Activated T-cell treated with anti-CD3 and anti-CD28 coated beads, Interleukin-2, amount 50 U/mL, for 72 hours (primary cell): ENCODE results near the gene ZFAND5. TPM values are rescaled to one million over a fixed set of nuclear protein-coding genes. Genes with fewer than 3 reads are reported as not detected.

ENCODE experiments used
- ATAC-seq, 2 donors: fragments of 150-1000 bp; cut with Tn5 transposase; replicated peaks in 1 of 2; 2 replicates each; pipeline ENCODE4 v1.10.0; 2021; ENCODE audit warnings: moderate library complexity in 2 of 2, mild to moderate bottlenecking in 1 of 2
- DNase-seq, 2 donors: peaks; one replicate each; pipeline ENCODE4 v3.0.0; 2021 to 2022; ENCODE audit warnings: mixed read lengths in 1 of 2
- H3K27ac Mint-ChIP-seq: one replicate; pipeline ENCODE4 v1.8.0; 2022; ENCODE audit warnings: mild to moderate bottlenecking, moderate library complexity, mixed read lengths
- H3K27me3 Mint-ChIP-seq: one replicate; pipeline ENCODE4 v1.8.0; 2022; ENCODE audit warnings: low read depth, mixed read lengths
- H3K36me3 Mint-ChIP-seq, 2 donors: one replicate each; pipeline ENCODE4 v1.8.0; 2022; ENCODE audit warnings: mixed read lengths in 2 of 2, mild to moderate bottlenecking in 1 of 2; ENCODE audit not compliant: insufficient read depth in 2 of 2
- H3K4me1 Mint-ChIP-seq: one replicate; pipeline ENCODE4 v1.8.0; 2022; ENCODE audit warnings: low read depth, mixed read lengths
- H3K4me3 Mint-ChIP-seq, 2 donors: one replicate each; pipeline ENCODE4 v1.8.0; 2022; ENCODE audit warnings: mild to moderate bottlenecking in 2 of 2, mixed read lengths in 2 of 2, moderate library complexity in 2 of 2
- H3K9me3 Mint-ChIP-seq, 2 donors: one replicate each; pipeline ENCODE4 v1.8.0; 2022; ENCODE audit warnings: mixed read lengths in 2 of 2
- total RNA-seq, 2 donors: library from RNA; stranded (reverse); gene quantifications; one replicate each; pipeline ENCODE4 v1.2.3, GENCODE V29; 2022

The ZFAND5 gene
- total RNA-seq, 2 donors from 2014 or later, result 116 to 117 TPM

DNA sequence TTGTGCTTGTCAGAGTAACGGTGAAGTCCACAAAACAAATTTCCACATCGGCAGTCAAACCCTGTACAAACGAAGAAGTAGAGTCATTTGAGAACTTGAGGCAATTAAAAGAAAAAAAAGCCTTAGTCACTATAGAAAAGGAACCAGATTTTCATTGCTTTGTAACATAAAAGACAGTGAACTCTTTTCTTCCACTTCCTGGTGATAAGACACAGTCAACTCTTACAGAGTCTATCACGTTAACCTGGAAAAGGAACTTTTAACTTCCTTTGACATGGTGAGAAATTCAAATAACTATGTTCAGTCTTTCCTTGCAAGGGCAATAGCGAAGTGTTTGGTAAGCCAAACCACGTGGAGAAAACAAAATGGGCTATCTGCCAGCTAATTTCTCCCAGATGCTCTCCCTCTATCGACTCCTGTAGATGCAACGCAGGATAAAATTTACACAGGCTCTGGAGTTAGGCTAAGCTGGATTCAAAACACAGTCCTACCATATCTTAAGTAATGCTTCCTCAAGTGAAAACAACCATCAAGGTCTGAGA is 8.9 kb downstream of the ZFAND5 start:
- Mint-ChIP-seq H3K4me3 (peak overlapping the region in 1 of 2 donors; percentile 36), H3K27me3 (no peaks in the 10 kb centered on the region), H3K36me3 (peaks cover 9 to 45% of the 10 kb centered on the region in 2 donors), H3K4me1 (peaks cover 60% of the 10 kb centered on the region), H3K9me3 (no peaks in the 10 kb centered on the region), H3K27ac (peak overlapping the region; percentile 91)
- DNase-seq (no peak), ATAC-seq (peak in 1 of 2 donors; percentile 14)

DNA sequence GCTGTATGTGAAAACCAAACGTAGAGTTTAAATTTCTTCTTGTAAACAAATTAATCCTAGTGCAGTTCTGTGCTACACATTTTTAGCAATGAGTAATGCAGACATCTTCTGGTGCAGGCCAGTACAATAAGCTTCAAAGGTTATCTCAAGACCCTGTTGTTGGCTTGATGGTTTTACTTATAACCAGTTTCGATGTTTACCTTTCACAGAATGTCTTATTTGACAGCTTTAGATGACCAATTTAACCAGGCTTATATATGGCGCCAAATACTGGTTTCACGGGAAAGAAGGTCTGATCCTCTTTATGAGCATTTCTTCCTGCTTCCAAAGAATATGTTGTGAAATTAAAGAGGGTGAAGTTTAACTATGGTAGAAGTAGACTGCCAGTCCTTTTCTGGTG is 9.9 kb downstream of the ZFAND5 start:
- no peak for ATAC-seq
- peaks cover 50% of the 10 kb centered on the region for H3K4me1 Mint-ChIP-seq
- H3K9me3 Mint-ChIP-seq, result no peaks in the 10 kb centered on the region
- peak overlapping the region; percentile 46 for H3K27ac Mint-ChIP-seq
- DNase-seq, result no peak
- H3K27me3 Mint-ChIP-seq, result no peaks in the 10 kb centered on the region
- peaks cover 9 to 44% of the 10 kb centered on the region in 2 donors for H3K36me3 Mint-ChIP-seq
- H3K4me3 Mint-ChIP-seq, result no peak overlapping the region

- no peaks in the 10 kb centered on the region for H3K9me3 Mint-ChIP-seq
- H3K27me3 Mint-ChIP-seq, result no peaks in the 10 kb centered on the region
- H3K4me3 Mint-ChIP-seq, result no peak overlapping the region
- DNase-seq, result no peak
- H3K4me1 Mint-ChIP-seq, result peaks cover 50% of the 10 kb centered on the region
- peaks cover 9 to 40% of the 10 kb centered on the region in 2 donors for H3K36me3 Mint-ChIP-seq
- H3K27ac Mint-ChIP-seq, result no peak overlapping the region
- ATAC-seq, result no peak
Observed at GRCh38 chr9:72354704-72355103, 10.3 kb downstream of the ZFAND5 start.

DNA sequence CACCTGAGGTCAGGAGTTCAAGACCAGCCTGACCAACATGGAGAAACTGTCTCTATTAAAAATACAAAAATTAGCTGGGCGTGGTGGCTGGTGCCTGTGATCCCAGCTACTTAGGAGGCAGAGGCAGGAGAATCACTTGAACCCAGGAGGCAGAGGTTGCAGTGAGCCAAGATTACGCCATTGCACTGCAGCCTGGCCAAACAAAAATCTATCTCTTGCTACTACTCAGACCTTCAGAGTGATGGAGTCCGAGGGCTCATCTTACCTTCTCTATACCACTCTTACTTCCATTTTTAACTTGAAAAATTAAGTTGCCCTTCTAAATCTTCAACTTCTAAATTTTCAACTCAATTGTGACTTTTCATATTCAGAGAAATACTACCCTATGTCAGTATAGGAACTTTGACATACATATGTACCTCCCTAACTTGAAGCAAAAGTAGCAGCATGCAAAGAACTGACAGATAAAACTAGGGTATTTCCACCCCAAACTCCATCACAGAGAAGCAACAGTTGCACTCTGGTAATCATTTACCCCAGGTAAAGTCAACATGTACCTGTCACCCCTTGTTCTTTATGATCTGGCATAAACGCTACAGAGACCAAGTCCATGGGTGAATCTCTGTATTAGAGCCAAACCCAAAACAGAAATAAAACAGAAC is 11.4 kb downstream of the ZFAND5 start:
- no peak for DNase-seq
- ATAC-seq, result no peak
- H3K4me3 Mint-ChIP-seq, result no peak overlapping the region
- H3K9me3 Mint-ChIP-seq, result no peaks in the 10 kb centered on the region
- H3K4me1 Mint-ChIP-seq, result peaks cover 45% of the 10 kb centered on the region
- H3K27me3 Mint-ChIP-seq, result no peaks in the 10 kb centered on the region
- peak overlapping the region; percentile 38 for H3K27ac Mint-ChIP-seq
- peaks cover 7 to 35% of the 10 kb centered on the region in 2 donors for H3K36me3 Mint-ChIP-seq

GRCh38 chr9:72352911-72353388 is 12.1 kb downstream of the ZFAND5 start:
- H3K27ac Mint-ChIP-seq, result no peak overlapping the region
- DNase-seq (no peak), ATAC-seq (no peak)
- peaks cover 7 to 32% of the 10 kb centered on the region in 2 donors for H3K36me3 Mint-ChIP-seq
- H3K4me3 Mint-ChIP-seq, result no peak overlapping the region
- peaks cover 39% of the 10 kb centered on the region for H3K4me1 Mint-ChIP-seq
- no peaks in the 10 kb centered on the region for H3K9me3 Mint-ChIP-seq
- H3K27me3 Mint-ChIP-seq, result no peaks in the 10 kb centered on the region

DNA sequence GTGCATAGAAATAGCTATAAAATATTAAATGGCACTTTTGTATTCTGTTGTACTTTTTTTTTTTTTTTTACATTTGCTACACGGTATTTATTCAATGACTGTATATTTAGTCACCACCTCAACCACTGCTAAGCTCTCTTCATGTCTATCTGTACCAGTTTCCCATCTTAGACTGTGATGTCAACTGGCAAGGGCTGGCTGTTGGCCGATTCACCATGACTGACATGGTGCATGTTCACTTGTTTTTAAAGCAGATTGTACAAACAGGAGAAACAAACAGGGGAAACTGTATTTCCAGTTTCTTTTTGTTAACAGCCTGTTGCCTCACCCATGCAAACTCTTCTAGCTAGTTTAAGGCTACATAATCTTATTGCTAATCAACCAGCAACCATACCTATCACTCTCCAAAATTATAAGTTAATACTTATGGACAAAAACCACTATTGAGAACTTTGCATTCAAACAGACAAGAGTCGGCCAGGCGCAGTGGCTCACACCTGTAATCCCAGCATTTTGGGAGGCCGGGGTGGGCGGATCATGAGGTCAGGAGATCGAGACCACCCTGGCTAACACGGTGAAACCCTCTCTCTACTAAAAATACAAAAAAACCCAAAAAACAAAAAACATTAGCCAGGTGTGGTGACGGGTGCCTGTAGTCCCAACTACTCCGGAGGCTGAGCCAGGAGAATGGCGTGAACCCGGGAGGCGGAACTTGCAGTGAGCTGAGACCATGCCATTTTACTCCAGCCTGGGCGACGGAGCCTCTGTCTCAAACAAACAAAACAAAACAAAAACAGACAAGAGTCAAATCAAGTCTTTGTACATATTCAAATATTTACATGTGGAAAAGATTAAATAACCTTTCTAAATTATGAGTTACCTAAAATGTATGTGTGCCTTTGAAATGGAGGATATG is 13.2 kb downstream of the ZFAND5 start:
- H3K9me3 Mint-ChIP-seq, result no peaks in the 10 kb centered on the region
- H3K27me3 Mint-ChIP-seq, result no peaks in the 10 kb centered on the region
- ATAC-seq (peak; percentile 47 to 70), DNase-seq (no peak)
- peaks cover 30% of the 10 kb centered on the region for H3K4me1 Mint-ChIP-seq
- no peak overlapping the region for H3K27ac Mint-ChIP-seq
- no peak overlapping the region for H3K4me3 Mint-ChIP-seq
- H3K36me3 Mint-ChIP-seq, result peaks cover 7 to 25% of the 10 kb centered on the region in 2 donors

DNA sequence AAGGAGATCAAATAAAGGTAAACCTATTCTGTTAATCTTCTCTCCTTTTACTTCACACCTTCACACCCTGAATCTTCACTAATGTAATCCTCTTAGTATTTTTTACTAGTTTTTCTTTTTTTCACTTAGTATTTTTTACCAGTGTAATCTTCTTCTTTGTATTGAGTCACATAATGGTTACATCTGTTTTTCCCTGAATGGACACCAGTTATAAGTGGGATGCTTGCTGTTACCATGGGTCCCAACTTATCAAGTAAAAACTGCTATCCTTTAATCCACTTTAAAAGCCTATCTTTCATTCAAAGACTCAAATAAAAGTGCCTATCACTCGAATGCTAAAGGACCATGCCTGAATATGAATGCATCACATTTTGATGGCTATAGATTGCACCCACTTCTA is 15.1 kb downstream of the ZFAND5 start:
- peak overlapping the region; percentile 34 for H3K27ac Mint-ChIP-seq
- peaks cover 3 to 9% of the 10 kb centered on the region in 2 donors for H3K36me3 Mint-ChIP-seq
- no peak for ATAC-seq
- no peak overlapping the region for H3K4me3 Mint-ChIP-seq
- no peak for DNase-seq
- H3K27me3 Mint-ChIP-seq, result no peaks in the 10 kb centered on the region
- H3K9me3 Mint-ChIP-seq, result no peaks in the 10 kb centered on the region
- H3K4me1 Mint-ChIP-seq, result peaks cover 22% of the 10 kb centered on the region

GRCh38 chr9:72349240-72349639 is 15.8 kb downstream of the ZFAND5 start:
- Mint-ChIP-seq H3K9me3 (no peaks in the 10 kb centered on the region), H3K4me3 (no peak overlapping the region), H3K36me3 (peaks cover 3 to 4% of the 10 kb centered on the region in 2 donors), H3K27ac (no peak overlapping the region), H3K4me1 (peaks cover 22% of the 10 kb centered on the region), H3K27me3 (no peaks in the 10 kb centered on the region)
- ATAC-seq, result peak; percentile 35 to 54
- no peak for DNase-seq

DNA sequence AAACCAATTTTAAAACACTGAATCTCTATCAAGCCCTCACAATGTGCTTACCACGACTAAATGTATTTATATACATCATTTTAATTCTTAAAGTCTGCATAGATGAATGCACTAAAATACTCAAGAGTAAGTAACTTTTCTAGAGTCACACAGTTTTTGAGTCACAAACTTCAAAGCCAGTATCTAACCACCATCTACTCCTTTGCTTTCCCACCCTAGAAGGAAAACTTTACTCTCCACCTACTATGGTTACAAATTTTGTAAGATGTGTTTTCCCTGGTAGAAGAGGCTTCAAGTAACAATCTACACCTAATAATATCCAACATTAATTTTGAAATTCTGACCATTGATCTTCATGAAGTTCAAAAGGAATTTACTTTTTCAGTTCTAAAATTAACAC is 18.7 kb downstream of the ZFAND5 start:
- DNase-seq (no peak), ATAC-seq (no peak)
- no peak overlapping the region for H3K27ac Mint-ChIP-seq
- H3K36me3 Mint-ChIP-seq, result no peaks in the 10 kb centered on the region
- peaks cover 22% of the 10 kb centered on the region for H3K4me1 Mint-ChIP-seq
- H3K9me3 Mint-ChIP-seq, result no peaks in the 10 kb centered on the region
- no peaks in the 10 kb centered on the region for H3K27me3 Mint-ChIP-seq
- H3K4me3 Mint-ChIP-seq, result no peak overlapping the region

GRCh38 chr9:72338631-72339030 is 26.4 kb downstream of the ZFAND5 start:
- Mint-ChIP-seq H3K4me3 (no peak overlapping the region), H3K27ac (no peak overlapping the region), H3K27me3 (no peaks in the 10 kb centered on the region), H3K4me1 (no peaks in the 10 kb centered on the region), H3K9me3 (no peaks in the 10 kb centered on the region), H3K36me3 (no peaks in the 10 kb centered on the region)
- DNase-seq (no peak), ATAC-seq (no peak)

DNA sequence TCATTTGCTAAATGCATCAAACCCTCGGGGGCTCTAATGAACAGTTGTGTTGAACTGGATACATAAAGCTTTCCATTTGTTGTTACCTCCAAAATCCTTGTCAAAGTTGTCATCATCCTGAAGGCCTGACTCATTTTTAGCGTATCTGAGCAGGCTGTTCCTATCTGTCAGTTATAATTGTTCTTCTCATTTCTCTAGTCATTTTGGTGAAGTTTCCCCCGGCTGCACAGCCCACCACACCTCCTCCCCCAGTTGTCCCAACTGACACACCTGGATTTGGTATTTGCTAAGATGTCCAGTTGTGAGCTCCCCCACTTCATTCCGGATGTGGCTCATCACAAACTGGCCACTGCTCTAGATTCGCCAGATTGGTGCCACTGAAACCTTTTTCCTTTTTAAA is 27.7 kb downstream of the ZFAND5 start:
- no peak for DNase-seq
- no peaks in the 10 kb centered on the region for H3K4me1 Mint-ChIP-seq
- H3K27me3 Mint-ChIP-seq, result no peaks in the 10 kb centered on the region
- no peak for ATAC-seq
- no peak overlapping the region for H3K4me3 Mint-ChIP-seq
- no peaks in the 10 kb centered on the region for H3K9me3 Mint-ChIP-seq
- H3K27ac Mint-ChIP-seq, result no peak overlapping the region
- no peaks in the 10 kb centered on the region for H3K36me3 Mint-ChIP-seq

- Mint-ChIP-seq H3K36me3 (no peaks in the 10 kb centered on the region), H3K27ac (no peak overlapping the region), H3K4me1 (no peaks in the 10 kb centered on the region), H3K27me3 (no peaks in the 10 kb centered on the region), H3K9me3 (no peaks in the 10 kb centered on the region), H3K4me3 (no peak overlapping the region)
- ATAC-seq (no peak), DNase-seq (no peak)
Observed at GRCh38 chr9:72334658-72335337, 30.2 kb downstream of the ZFAND5 start.

GRCh38 chr9:72333709-72334108 is 31.3 kb downstream of the ZFAND5 start:
- Mint-ChIP-seq H3K27me3 (no peaks in the 10 kb centered on the region), H3K27ac (no peak overlapping the region), H3K4me1 (no peaks in the 10 kb centered on the region), H3K4me3 (no peak overlapping the region), H3K36me3 (no peaks in the 10 kb centered on the region), H3K9me3 (no peaks in the 10 kb centered on the region)
- ATAC-seq (no peak), DNase-seq (no peak)
